Measurements from ENCODE around the gene MGAT3. TPM values are rescaled to one million over a fixed set of nuclear protein-coding genes. Genes with fewer than 3 reads are reported as not detected.

MGAT3 gene
- total RNA-seq, 6 donors from 2014 or later = 5.2 to 45.0 (median 26.0) TPM

- Histone ChIP-seq H3K9me3 (no peaks in the 10 kb centered on the region), H3K27ac (no peak overlapping the region), H3K4me3 (no peak overlapping the region), H3K36me3 (peaks cover 21 to 85% (median 71%) of the 10 kb centered on the region in 4 donors), H3K4me1 (peaks cover 9 to 19% (median 14%) of the 10 kb centered on the region in 4 donors), H3K27me3 (no peaks in the 10 kb centered on the region)
- no peak for TF ChIP-seq CTCF (IDR thresholded peaks at IDR 0.05)
- TF ChIP-seq POLR2A (IDR thresholded peaks at IDR 0.05) = no peak
- no peak for TF ChIP-seq EP300 (IDR thresholded peaks at IDR 0.05)
- TF ChIP-seq POLR2AphosphoS5 (IDR thresholded peaks at IDR 0.05) = no peak
- no peak for ATAC-seq (ENCODE audit: low FRiP score in 2 of 2)
- DNase-seq = no peak
- 89 to 92% methylated on average over 7 to 13 of the region's 13 CpGs for WGBS, 2 donors
Observed at GRCh38 chr22:39427751-39428596, 28.8 kb upstream of the MGAT3 start.

- DNase-seq (no peak), ATAC-seq (ENCODE audit: low FRiP score in 2 of 2) (peak in 1 of 2 donors; percentile 24)
- H3K4me1 ChIP-seq = peaks cover 9 to 19% (median 14%) of the 10 kb centered on the region in 4 donors
- WGBS, 2 donors = 75 to 76% methylated on average over 8 to 10 of the region's 10 CpGs
- peaks cover 21 to 82% (median 71%) of the 10 kb centered on the region in 4 donors for H3K36me3 ChIP-seq
- no peak overlapping the region for H3K4me3 ChIP-seq
- no peak overlapping the region for H3K27ac ChIP-seq
- H3K27me3 ChIP-seq = no peaks in the 10 kb centered on the region
- no peaks in the 10 kb centered on the region for H3K9me3 ChIP-seq
- no peak for TF ChIP-seq POLR2A (IDR thresholded peaks at IDR 0.05)
- TF ChIP-seq EP300 (IDR thresholded peaks at IDR 0.05) = no peak
- no peak for TF ChIP-seq CTCF (IDR thresholded peaks at IDR 0.05)
- no peak for TF ChIP-seq POLR2AphosphoS5 (IDR thresholded peaks at IDR 0.05)
Observed at GRCh38 chr22:39428597-39429071, 28.2 kb upstream of the MGAT3 start.

- H3K27me3 ChIP-seq = no peaks in the 10 kb centered on the region
- DNase-seq = no peak
- WGBS, 2 donors = 87 to 89% methylated on average over 13 of the region's 13 CpGs
- no peak overlapping the region for H3K27ac ChIP-seq
- peaks cover 18 to 80% (median 70%) of the 10 kb centered on the region in 4 donors for H3K36me3 ChIP-seq
- ATAC-seq (ENCODE audit: low FRiP score in 2 of 2) = no peak
- no peak overlapping the region for H3K4me3 ChIP-seq
- TF ChIP-seq CTCF (IDR thresholded peaks at IDR 0.05) = no peak
- H3K4me1 ChIP-seq = peaks cover 9 to 19% (median 14%) of the 10 kb centered on the region in 4 donors
- no peaks in the 10 kb centered on the region for H3K9me3 ChIP-seq
Observed at GRCh38 chr22:39429186-39429585, 27.6 kb upstream of the MGAT3 start.

GRCh38 chr22:39429916-39430575 lies 26.8 kb upstream of the MGAT3 start:
- DNase-seq = peak in 1 of 2 donors; percentile 63
- TF ChIP-seq POLR2AphosphoS5 (IDR thresholded peaks at IDR 0.05) (no peak), CTCF (IDR thresholded peaks at IDR 0.05) (no peak), POLR2A (IDR thresholded peaks at IDR 0.05) (no peak), EP300 (IDR thresholded peaks at IDR 0.05) (no peak)

More at GRCh38 chr22:39429916-39430575, 26.8 kb upstream of the MGAT3 start:
- ATAC-seq (ENCODE audit: low FRiP score in 2 of 2) = no peak
- Histone ChIP-seq H3K4me1 (peaks cover 9 to 19% (median 14%) of the 10 kb centered on the region in 4 donors), H3K27me3 (no peaks in the 10 kb centered on the region), H3K36me3 (peaks cover 17 to 72% (median 63%) of the 10 kb centered on the region in 4 donors), H3K27ac (peak overlapping the region in 3 of 4 donors; percentile 87 to 91 (median 87)), H3K4me3 (no peak overlapping the region), H3K9me3 (no peaks in the 10 kb centered on the region)
- WGBS, 2 donors = 92 to 95% methylated on average over 24 to 26 of the region's 27 CpGs

Measured in upper lobe of left lung (tissue), 6 donors.